OCI-LY1 (cell line): ENCODE data around the gene LITAF.

ENCODE experiments used
- H2AFZ ChIP-seq: fragments of 200-600 bp; sonication (generic), shearing (Covaris generic); 2 replicates; pipeline ENCODE4 v1.6.0; 2014; ENCODE audit warnings: antibody characterized with exemption, mild to moderate bottlenecking, low read length
- H3F3A ChIP-seq: fragments of 200-600 bp; sonication (generic), shearing (Covaris generic); 2 replicates; pipeline ENCODE4 v1.6.0; 2014; ENCODE audit warnings: mild to moderate bottlenecking, antibody characterized with exemption, low read length, moderate library complexity; ENCODE audit not compliant: insufficient read depth
- H3K27ac ChIP-seq: fragments of 200-600 bp; sonication (generic); 2 replicates; pipeline ENCODE4 v1.5.1; 2014; ENCODE audit warnings: low read length, mixed run types, mild to moderate bottlenecking, low read depth; ENCODE audit not compliant: poor library complexity, severe bottlenecking
- H3K27me3 ChIP-seq: fragments of 200-600 bp; sonication (generic); 2 replicates; pipeline ENCODE4 v1.6.0; 2014; ENCODE audit warnings: antibody characterized with exemption, mild to moderate bottlenecking, low read length, moderate library complexity; ENCODE audit not compliant: insufficient read depth
- H3K36me3 ChIP-seq: fragments of 200-600 bp; sonication (generic); 2 replicates; pipeline ENCODE4 v1.6.1; 2014; ENCODE audit warnings: mild to moderate bottlenecking, antibody characterized with exemption, low read length, moderate library complexity, mixed read lengths; ENCODE audit not compliant: insufficient read depth
- H3K4me1 ChIP-seq: fragments of 200-600 bp; sonication (generic); 2 replicates; pipeline ENCODE4 v1.5.1; 2014; ENCODE audit warnings: mild to moderate bottlenecking, low read length, moderate library complexity; ENCODE audit not compliant: insufficient read depth, severe bottlenecking
- H3K4me2 ChIP-seq: fragments of 200-600 bp; sonication (generic), shearing (Covaris generic); 2 replicates; pipeline ENCODE4 v1.6.1; 2014; ENCODE audit warnings: low read length
- H3K4me3 ChIP-seq: fragments of 200-600 bp; sonication (generic); 2 replicates; pipeline ENCODE4 v1.5.1; 2014; ENCODE audit warnings: low read length, low read depth, mild to moderate bottlenecking, mixed read lengths; ENCODE audit not compliant: poor library complexity, severe bottlenecking
- H3K79me2 ChIP-seq: fragments of 200-600 bp; shearing (Covaris generic); 2 replicates; pipeline ENCODE4 v1.6.1; 2016; ENCODE audit warnings: mixed run types, low read length, mixed read lengths; ENCODE audit not compliant: insufficient read depth
- H3K9ac ChIP-seq: fragments of 200-600 bp; sonication (generic), shearing (Covaris generic); 2 replicates; pipeline ENCODE4 v1.6.1; 2014; ENCODE audit warnings: mild to moderate bottlenecking, low read length, mixed read lengths
- H3K9me2 ChIP-seq: fragments of 200-600 bp; sonication (generic), shearing (Covaris generic); 2 replicates; pipeline ENCODE4 v1.6.1; 2014; ENCODE audit warnings: low read depth, mild to moderate bottlenecking, low read length, mixed read lengths
- H3K9me3 ChIP-seq: fragments of 200-600 bp; shearing (Covaris generic); 2 replicates; pipeline ENCODE4 v1.6.1; 2014; ENCODE audit warnings: low read length, mixed read lengths
- H4K20me1 ChIP-seq: fragments of 200-600 bp; sonication (generic), shearing (Covaris generic); 2 replicates; pipeline ENCODE4 v1.6.0; 2016; ENCODE audit warnings: mild to moderate bottlenecking, low read length; ENCODE audit not compliant: insufficient read depth
- EZH2 ChIP-seq: fragments of 200-600 bp; sonication (generic), shearing (Covaris generic); IDR thresholded peaks from 2 replicates; pipeline ENCODE4 v1.8.0; 2017; ENCODE audit warnings: borderline replicate concordance, mixed run types, mild to moderate bottlenecking, antibody characterized with exemption, low read length, moderate library complexity, mixed read lengths
- TF ChIP-seq, protein P1 (sequence below): fragments of 200-600 bp; sonication (generic), shearing (Covaris generic); IDR thresholded peaks from 2 replicates; pipeline ENCODE4 v1.5.1; 2017; ENCODE audit warnings: mild to moderate bottlenecking, antibody characterized with exemption, low read length, moderate library complexity, mixed read lengths

Gene LITAF

DNA sequence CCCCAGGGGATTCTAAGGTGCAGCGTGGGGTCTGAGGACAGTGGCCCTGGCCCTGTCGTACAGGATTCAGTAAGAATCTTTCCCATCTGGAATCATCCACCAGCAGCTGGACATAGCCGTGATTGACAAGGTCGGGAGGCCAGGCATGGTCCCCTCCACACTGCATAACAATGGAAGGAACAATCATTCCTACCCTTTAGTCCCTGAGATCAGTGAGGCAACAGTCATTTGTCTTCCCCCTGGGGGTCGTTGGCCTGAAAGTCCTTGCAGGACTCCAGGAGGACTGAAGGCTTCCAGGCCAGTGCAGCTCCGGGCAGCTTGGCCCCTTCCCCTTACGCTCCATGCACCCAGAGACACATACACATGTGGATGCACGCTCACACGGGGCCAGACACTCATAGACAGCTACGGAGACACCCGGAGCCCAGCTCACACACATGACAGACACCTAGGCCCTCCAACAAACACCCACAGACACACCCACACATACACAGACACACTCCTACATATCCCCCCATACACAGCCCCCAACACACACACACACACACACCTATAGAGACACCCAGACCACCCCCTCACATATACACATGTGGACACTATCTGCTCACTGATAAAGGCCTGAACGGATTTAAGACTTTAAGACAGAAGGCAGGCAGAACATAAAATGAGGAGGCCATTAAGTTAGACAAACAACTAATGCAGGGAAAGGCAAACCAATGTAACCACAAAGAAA is 42.9 kb downstream of the LITAF start:
- Histone ChIP-seq H3K27me3 (no peaks in the 10 kb centered on the region; the same call in 1 of the 2 replicates), H3K4me1 (no peaks in the 10 kb centered on the region), H2AFZ (no peak overlapping the region), H3F3A (no peaks in the 10 kb centered on the region), H3K36me3 (no peaks in the 10 kb centered on the region), H3K4me3 (no peak overlapping the region), H3K9ac (no peak overlapping the region), H3K27ac (no peak overlapping the region), H3K4me2 (no peak overlapping the region), H3K9me3 (no peaks in the 10 kb centered on the region), H3K79me2 (no peaks in the 10 kb centered on the region), H4K20me1 (no peaks in the 10 kb centered on the region), H3K9me2 (no peaks in the 10 kb centered on the region)
- TF ChIP-seq, protein P1, sequence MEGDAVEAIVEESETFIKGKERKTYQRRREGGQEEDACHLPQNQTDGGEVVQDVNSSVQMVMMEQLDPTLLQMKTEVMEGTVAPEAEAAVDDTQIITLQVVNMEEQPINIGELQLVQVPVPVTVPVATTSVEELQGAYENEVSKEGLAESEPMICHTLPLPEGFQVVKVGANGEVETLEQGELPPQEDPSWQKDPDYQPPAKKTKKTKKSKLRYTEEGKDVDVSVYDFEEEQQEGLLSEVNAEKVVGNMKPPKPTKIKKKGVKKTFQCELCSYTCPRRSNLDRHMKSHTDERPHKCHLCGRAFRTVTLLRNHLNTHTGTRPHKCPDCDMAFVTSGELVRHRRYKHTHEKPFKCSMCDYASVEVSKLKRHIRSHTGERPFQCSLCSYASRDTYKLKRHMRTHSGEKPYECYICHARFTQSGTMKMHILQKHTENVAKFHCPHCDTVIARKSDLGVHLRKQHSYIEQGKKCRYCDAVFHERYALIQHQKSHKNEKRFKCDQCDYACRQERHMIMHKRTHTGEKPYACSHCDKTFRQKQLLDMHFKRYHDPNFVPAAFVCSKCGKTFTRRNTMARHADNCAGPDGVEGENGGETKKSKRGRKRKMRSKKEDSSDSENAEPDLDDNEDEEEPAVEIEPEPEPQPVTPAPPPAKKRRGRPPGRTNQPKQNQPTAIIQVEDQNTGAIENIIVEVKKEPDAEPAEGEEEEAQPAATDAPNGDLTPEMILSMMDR, result no peak
- TF ChIP-seq EZH2, result no peak

DNA sequence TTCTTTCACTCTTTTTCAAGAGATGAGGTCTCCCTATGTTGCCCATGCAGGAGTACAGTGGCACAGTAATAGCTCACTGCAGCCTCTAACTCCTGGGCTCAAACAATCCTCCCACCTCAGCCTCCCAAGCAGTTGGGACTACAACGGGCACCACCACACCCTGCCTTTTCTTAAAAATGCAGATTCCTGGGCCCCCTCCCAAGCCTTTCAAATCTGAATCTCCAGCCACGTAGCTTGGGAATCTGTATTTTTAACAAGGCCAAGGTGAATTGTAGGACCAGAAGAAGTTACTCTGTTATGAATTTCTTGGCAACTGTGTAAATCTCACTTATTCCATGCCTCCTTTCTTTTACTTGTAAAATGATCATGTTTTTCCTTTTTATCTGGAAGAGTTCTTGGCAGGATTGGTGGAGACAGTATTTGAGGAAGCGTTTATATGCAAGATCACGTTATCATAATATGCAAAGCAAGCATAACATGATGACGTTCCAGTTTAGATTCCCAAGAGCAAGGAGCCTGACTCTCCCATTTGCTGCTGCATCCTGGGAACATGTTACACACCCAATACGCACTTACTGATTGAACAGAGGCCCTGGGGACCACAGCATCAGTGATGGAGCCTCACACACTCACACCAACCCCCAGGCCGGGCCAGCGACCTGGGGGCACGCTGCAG is 44.5 kb downstream of the LITAF start:
- Histone ChIP-seq H3K27me3 (no peaks in the 10 kb centered on the region; the same call in 1 of the 2 replicates), H2AFZ (no peak overlapping the region), H3K27ac (no peak overlapping the region), H3K9me3 (no peaks in the 10 kb centered on the region), H3K4me3 (no peak overlapping the region), H3K36me3 (no peaks in the 10 kb centered on the region), H3K4me2 (no peak overlapping the region), H3K9me2 (no peaks in the 10 kb centered on the region), H4K20me1 (no peaks in the 10 kb centered on the region), H3K79me2 (no peaks in the 10 kb centered on the region), H3K9ac (no peak overlapping the region), H3K4me1 (no peaks in the 10 kb centered on the region), H3F3A (no peaks in the 10 kb centered on the region)
- no peak for TF ChIP-seq EZH2
- TF ChIP-seq, protein P1, result no peak

DNA sequence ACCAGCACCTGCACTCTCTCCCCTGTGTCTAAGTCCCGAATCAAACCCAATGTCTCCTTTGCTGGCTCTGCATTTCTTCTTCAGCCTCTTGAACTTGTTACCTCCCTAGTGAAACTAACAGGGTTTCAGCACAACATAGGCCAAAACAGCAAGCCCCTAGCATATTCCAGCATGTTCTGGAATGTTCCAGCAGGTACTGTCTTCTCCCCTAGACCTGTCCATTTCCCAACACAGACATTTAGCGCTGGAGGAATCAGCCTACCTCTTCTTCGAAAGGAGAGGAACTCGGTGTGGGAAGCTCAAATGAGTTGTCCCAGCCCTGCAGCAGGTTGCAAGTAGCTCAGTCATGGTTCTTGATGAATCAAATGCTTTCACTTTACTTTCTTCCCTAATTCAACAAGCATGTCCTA is 47.1 kb downstream of the LITAF start:
- H3K4me1 ChIP-seq, result no peaks in the 10 kb centered on the region
- H3K9me2 ChIP-seq, result no peaks in the 10 kb centered on the region
- no peaks in the 10 kb centered on the region for H3K9me3 ChIP-seq
- TF ChIP-seq EZH2, result no peak
- TF ChIP-seq, protein P1, result no peak
- H3K27ac ChIP-seq, result no peak overlapping the region
- H3K27me3 ChIP-seq, result no peaks in the 10 kb centered on the region; the same call in 1 of the 2 replicates
- no peak overlapping the region for H3K9ac ChIP-seq
- no peaks in the 10 kb centered on the region for H3K79me2 ChIP-seq
- H3K4me2 ChIP-seq, result no peak overlapping the region
- no peak overlapping the region for H2AFZ ChIP-seq
- H3K36me3 ChIP-seq, result no peaks in the 10 kb centered on the region
- no peaks in the 10 kb centered on the region for H3F3A ChIP-seq
- H4K20me1 ChIP-seq, result no peaks in the 10 kb centered on the region
- H3K4me3 ChIP-seq, result no peak overlapping the region
